Activated T-cell treated with anti-CD3 and anti-CD28 coated beads for 24 hours (primary cell): ENCODE results near the gene DCTN5.
"Not testable (repeated sequence)": the region's sequence is repeated elsewhere in the genome, so short reads cannot be mapped to it uniquely, and the experiment has no call there.

Experiments used
- DNase-seq: peaks from one replicate; pipeline ENCODE4 v3.0.0-alpha.2; 2020; ENCODE audit warnings: low read depth

The DCTN5 gene

GRCh38 chr16:23694265-23694643 is 53.0 kb downstream of the DCTN5 start:
- no peak for DNase-seq

GRCh38 chr16:23694644-23695373 is 53.5 kb downstream of the DCTN5 start:
- no peak for DNase-seq

- DNase-seq: no peak
These were observed 54.5 kb downstream of the DCTN5 start for GRCh38 chr16:23695756-23696155.

GRCh38 chr16:23699100-23699499 is 57.8 kb downstream of the DCTN5 start:
- no peak for DNase-seq

- no peak for DNase-seq
These were observed 58.8 kb downstream of the DCTN5 start for GRCh38 chr16:23700093-23700492.

GRCh38 chr16:23700509-23700908 is 59.2 kb downstream of the DCTN5 start:
- DNase-seq: no peak

- DNase-seq: no peak
These were observed 59.8 kb downstream of the DCTN5 start for GRCh38 chr16:23701045-23701444.

GRCh38 chr16:23702951-23703350 is 61.7 kb downstream of the DCTN5 start:
- no peak for DNase-seq

GRCh38 chr16:23704772-23705516 is 63.7 kb downstream of the DCTN5 start:
- DNase-seq: no peak

GRCh38 chr16:23705517-23705902 is 64.2 kb downstream of the DCTN5 start:
- DNase-seq: no peak

- no peak for DNase-seq
These were observed 65.2 kb downstream of the DCTN5 start for GRCh38 chr16:23706439-23706838.

- DNase-seq: no peak
These were observed 68.3 kb downstream of the DCTN5 start for GRCh38 chr16:23709536-23709935.

GRCh38 chr16:23710008-23710407 is 68.7 kb downstream of the DCTN5 start:
- no peak for DNase-seq

- no peak for DNase-seq
These were observed 69.2 kb downstream of the DCTN5 start for GRCh38 chr16:23710504-23710903.

GRCh38 chr16:23711785-23712184 is 70.5 kb downstream of the DCTN5 start:
- DNase-seq: no peak

- DNase-seq: no peak
These were observed 71.7 kb downstream of the DCTN5 start, which contains the start of gene ERN2 for GRCh38 chr16:23712976-23713375. Gene ERN2, minus strand, starts transcription at chr16:23713222. Its CDS starts 35 bp downstream, at chr16:23713187.

GRCh38 chr16:23716484-23716883 is 75.2 kb downstream of the DCTN5 start:
- no peak for DNase-seq

GRCh38 chr16:23722613-23723240 is 81.5 kb downstream of the DCTN5 start:
- not testable (repeated sequence) for DNase-seq

- no peak for DNase-seq
These were observed 83.0 kb downstream of the DCTN5 start for GRCh38 chr16:23724096-23724784.

- DNase-seq: no peak
These were observed 83.5 kb downstream of the DCTN5 start for GRCh38 chr16:23724785-23725131.

GRCh38 chr16:23726710-23727109 is 85.4 kb downstream of the DCTN5 start:
- DNase-seq: no peak
